DMS 273 (cell line): Measurements from ENCODE around the gene AK2.
"Not testable (repeated sequence)": the region's sequence is repeated elsewhere in the genome, so short reads cannot be mapped to it uniquely, and the experiment has no call there.

Experiments
- DNase-seq: peaks from one replicate; lab custom pipeline; 2025; ENCODE audit not compliant: unreplicated experiment; lab: John Stamatoyannopoulos, UW

Gene AK2

GRCh38 chr1:33024430-33025179 is 12.1 kb downstream of the AK2 start:
- DNase-seq, result not testable (repeated sequence)

GRCh38 chr1:33022650-33023200 is 14.0 kb downstream of the AK2 start:
- DNase-seq, result no peak

GRCh38 chr1:33021567-33022431 is 14.9 kb downstream of the AK2 start:
- no peak for DNase-seq

- no peak for DNase-seq
Observed at GRCh38 chr1:33018112-33018511, 18.6 kb downstream of the AK2 start.

GRCh38 chr1:33017175-33017574 is 19.5 kb downstream of the AK2 start:
- no peak for DNase-seq

- DNase-seq, result no peak
Observed at GRCh38 chr1:33015216-33015615, 21.5 kb downstream of the AK2 start.

- no peak for DNase-seq
Observed at GRCh38 chr1:33014464-33015163, 22.1 kb downstream of the AK2 start.

GRCh38 chr1:33013791-33014190 is 22.9 kb downstream of the AK2 start:
- DNase-seq, result no peak

- no peak for DNase-seq
Observed at GRCh38 chr1:33012165-33012564, 24.5 kb downstream of the AK2 start.

- peak; percentile 36 for DNase-seq
Observed at GRCh38 chr1:33010932-33011731, 25.6 kb downstream of the AK2 start.

- no peak for DNase-seq
Observed at GRCh38 chr1:33009561-33009960, 27.1 kb downstream of the AK2 start.

- DNase-seq, result no peak
Observed at GRCh38 chr1:33008051-33008914, 28.4 kb downstream of the AK2 start.

- peak; percentile 83 for DNase-seq
Observed at GRCh38 chr1:33007190-33008050, 29.3 kb downstream of the AK2 start.

GRCh38 chr1:33005838-33006421 is 30.8 kb downstream of the AK2 start:
- no peak for DNase-seq

- DNase-seq, result no peak
Observed at GRCh38 chr1:33005117-33005837, 31.4 kb downstream of the AK2 start.

GRCh38 chr1:33004613-33005012 is 32.1 kb downstream of the AK2 start:
- no peak for DNase-seq

- DNase-seq, result no peak
Observed at GRCh38 chr1:33003657-33004056, 33.0 kb downstream of the AK2 start.

- no peak for DNase-seq
Observed at GRCh38 chr1:33002006-33002405, 34.7 kb downstream of the AK2 start.
